Left ventricle myocardium superior (tissue), 1 donor: ENCODE results near the gene CDC123. TPM values are rescaled to one million over a fixed set of nuclear protein-coding genes. Genes with fewer than 3 reads are reported as not detected.
"Not testable (repeated sequence)": the region's sequence is repeated elsewhere in the genome, so short reads cannot be mapped to it uniquely, and the experiment has no call there.

Source experiments
- ATAC-seq: fragments of 200-7000 bp; cut with Tn5 transposase; one replicate; pipeline ENCODE4 v1.9.1; 2020; ENCODE audit warnings: mild to moderate bottlenecking, moderate library complexity
- DNase-seq: peaks from one replicate; pipeline ENCODE4 v3.0.0-alpha.2; 2020
- intact Hi-C: fragments of 100-400 bp; cut with micrococcal nuclease; formaldehyde crosslinking; loops from one replicate; pipeline ENCODE4 v1.11.0; 2022
- long read RNA-seq: library from polyadenylated mRNA; unstranded; transcript quantifications from one replicate; pipeline ENCODE4 v2.0.0, GENCODE V29; 2021
- total RNA-seq: library from RNA; stranded (reverse); fragmentation: NEBNext Ultra II Directional; extraction: Animal tissue kit (Norgen Biotek cat#: 25700); gene quantifications from one replicate; pipeline ENCODE4 v1.2.1, GENCODE V29; 2021
- donor health status: DM: no; HTN: yes; CAD: no; lungs with severe emphysema.

The CDC123 gene, protein sequence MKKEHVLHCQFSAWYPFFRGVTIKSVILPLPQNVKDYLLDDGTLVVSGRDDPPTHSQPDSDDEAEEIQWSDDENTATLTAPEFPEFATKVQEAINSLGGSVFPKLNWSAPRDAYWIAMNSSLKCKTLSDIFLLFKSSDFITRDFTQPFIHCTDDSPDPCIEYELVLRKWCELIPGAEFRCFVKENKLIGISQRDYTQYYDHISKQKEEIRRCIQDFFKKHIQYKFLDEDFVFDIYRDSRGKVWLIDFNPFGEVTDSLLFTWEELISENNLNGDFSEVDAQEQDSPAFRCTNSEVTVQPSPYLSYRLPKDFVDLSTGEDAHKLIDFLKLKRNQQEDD
- total RNA-seq, result 54.8 TPM
- long read RNA-seq, transcript CDC123-201 (13 exons, 1,542 nt), result major isoform, 57 of 75 reads
- long read RNA-seq, partial matches to known transcripts, result 3 of 75 reads
- long read RNA-seq, other reads (novel, unspliced or antisense), result 14 of 75 reads

DNA sequence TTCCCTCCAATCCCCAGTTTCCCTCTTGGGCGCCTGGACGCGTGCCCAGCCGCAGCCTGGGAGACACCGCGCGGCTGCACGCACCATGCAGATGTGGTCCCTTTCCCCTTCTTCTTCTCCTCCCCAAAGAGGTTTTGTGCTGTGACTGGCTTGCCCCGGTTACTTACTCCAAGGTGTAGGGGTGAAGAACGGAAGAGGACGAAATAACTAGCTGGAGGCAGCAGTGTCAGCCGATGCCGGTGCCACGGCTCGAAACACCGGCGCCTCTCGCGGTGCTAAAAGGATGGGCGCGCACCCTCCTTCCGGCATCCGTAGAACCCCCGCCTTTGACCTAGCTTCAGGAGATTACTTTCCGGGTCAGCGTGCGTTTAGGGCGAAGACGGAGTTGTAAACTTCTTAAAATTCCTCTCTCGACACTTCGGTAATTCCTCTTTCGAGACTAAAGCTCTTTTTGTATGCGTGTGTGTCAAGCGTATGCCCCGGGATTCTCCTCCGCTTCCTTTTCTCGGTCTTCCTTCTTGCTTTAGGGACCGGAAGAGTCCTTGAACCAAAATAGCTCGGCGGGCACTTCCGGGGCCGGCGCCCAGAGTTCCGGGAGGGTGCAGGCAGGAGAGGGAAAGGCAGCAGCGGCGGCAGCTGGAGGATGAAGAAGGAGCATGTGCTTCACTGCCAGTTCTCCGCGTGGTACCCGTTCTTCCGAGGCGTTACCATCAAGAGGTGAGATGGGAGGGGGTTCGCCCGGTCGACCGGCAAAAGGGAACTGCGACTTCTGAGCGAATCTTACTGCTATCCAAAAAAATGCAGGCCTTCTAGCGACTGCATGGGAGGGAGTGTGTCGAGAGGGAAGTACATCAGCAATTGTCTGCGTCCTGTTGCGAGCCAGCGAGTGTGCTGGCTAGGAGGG is at the start of gene CDC123, which contains the start of gene NUDT5:
Gene CDC123 (plus strand): TSS at position 586 of the 904 bp plus-strand sequence. CDS start 58 bp downstream, at position 644.
Gene NUDT5 (minus strand): TSS at position 289 of the 904 bp plus-strand sequence. CDS start 9,600 bp downstream, outside the sequence.
- intact Hi-C loops, result no loop called here
- ATAC-seq (peak; percentile 98), DNase-seq (peak; percentile 90)

DNA sequence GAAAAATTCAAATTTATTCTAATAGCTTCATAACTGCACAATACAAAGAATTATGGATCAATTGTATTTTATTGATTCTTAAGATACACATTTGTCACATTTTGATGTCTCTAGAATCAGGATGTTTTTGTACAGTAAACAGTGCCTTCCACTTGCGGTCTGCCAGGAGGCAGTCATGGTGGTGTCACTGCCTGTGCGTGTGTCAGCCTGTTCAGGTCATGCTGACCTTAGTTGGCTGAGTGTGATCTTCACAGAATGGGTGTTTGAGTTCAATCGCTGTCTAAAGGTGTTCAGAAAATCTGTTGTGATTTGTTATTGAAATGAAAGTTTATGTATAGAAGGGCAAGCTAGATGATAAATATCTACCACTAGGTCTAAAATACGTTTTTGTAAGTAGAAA is 45.8 kb upstream of the CDC123 start:
- DNase-seq (no peak), ATAC-seq (no peak)
- intact Hi-C loops, result no loop called here

DNA sequence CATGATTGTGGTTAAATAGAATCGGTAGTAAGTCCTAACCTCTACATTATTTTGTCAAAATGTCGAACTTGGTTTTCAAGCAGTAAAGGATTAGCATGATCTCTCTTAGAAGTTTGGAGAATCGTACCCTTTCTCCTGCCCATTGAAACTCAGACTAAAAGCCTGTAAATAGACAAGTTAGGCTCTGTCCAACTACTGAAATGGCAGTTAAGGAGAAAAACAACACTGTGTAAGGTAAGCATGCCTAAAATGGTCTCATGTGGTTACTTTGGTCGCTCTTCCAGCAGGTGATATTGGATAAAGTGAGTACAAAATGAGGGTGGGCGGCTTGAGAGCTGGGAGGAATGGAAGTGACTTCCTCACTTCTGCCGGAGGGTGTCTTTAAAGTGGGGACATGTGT is 41.5 kb upstream of the CDC123 start:
- no peak for DNase-seq
- intact Hi-C loops, result no loop called here
- ATAC-seq, result no peak

DNA sequence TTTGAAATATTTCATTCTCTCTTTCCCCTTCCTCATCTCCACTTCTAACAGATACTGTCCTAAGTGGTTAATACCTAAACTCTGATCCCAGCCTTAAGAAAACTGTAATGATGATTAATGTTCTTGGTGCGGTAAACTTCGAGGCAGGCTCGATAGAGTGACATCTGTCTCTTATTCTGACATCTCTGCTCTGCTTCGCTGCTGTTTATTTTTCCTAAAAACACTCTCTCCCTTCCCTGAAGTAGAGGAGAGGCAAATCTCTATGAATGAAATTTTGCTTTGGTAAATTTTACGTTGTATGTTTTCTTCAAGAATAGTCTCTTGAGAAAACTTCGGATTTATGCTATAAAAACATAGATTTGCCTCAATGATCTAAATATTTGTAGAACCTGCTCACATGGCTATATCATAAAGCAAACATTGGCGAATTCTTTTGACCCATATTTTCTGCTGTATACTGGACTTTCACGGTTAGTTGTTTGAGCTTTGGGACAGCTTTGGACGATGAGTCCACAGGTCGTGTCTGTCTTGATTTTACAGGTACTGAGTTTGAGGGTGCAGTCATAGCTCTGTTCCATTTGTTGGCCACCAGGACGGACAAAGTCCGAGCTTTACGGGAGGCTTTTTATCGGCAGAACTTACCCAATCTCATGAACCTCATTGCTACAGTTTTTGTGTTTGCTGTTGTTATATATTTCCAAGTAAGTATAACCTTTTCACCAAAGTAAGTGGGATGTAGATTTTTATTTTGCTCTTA is 39.4 kb upstream of the CDC123 start:
- intact Hi-C loops, result no loop called here
- ATAC-seq (no peak), DNase-seq (no peak)

DNA sequence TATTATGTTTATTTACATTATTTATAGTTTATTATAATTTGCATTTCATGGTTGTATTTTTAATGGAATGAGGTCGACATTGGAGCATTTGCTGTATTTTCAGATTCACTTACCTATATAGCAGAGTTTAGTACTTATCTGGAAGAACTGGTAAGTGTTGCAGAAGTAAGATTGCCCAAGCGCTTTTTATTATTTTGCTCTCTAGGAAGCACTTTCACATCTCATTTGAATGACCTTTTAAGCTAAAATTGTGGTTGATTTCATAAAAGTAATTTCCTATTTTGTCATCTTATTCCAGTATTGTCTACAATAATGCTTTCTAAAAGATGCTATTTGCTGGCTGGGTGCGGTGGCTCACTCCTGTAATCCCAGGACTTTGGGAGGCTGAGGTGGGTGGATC is 37.9 kb upstream of the CDC123 start:
- intact Hi-C loops, result no loop called here
- no peak for ATAC-seq
- no peak for DNase-seq

DNA sequence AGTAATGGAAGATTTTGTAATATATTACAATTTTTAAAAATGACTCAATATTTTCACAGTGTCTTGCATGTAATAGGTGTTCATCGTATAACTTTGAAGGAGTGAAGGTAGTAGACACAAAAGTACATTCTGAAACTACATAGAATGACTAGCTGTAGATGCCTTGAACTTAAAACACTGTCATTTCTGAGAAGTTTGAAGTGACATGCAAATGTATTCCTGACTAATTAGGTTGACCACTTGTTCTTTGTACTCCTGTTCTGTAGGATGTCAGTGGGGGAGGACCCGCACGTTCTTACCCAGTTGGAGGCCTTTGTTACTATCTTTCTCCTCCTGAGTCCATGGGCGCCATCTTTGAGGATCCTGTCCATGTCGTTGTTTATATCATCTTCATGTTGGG is 35.3 kb upstream of the CDC123 start:
- ATAC-seq (no peak), DNase-seq (no peak)
- intact Hi-C loops, result no loop called here

DNA sequence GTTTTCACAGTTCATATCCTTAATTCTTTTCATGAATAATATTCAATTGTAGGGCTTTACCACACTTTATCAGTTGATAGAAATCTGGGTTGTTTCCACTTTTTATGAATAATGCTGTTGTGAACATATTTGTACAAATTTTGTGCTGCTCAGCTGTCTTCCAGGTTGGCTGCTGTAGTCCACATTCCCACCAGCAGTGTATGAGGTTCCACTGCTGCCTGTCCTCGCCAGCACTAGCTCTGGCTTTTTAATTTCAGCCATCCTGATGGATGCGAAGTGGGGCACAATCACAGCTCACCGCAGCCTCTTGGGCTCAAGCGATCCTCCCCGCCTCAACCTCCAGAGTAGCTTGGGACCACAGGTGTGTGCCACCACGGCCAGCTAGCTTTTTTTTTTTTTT is 33.1 kb upstream of the CDC123 start:
- ATAC-seq, result no peak
- intact Hi-C loops, result no loop called here
- no peak for DNase-seq

DNA sequence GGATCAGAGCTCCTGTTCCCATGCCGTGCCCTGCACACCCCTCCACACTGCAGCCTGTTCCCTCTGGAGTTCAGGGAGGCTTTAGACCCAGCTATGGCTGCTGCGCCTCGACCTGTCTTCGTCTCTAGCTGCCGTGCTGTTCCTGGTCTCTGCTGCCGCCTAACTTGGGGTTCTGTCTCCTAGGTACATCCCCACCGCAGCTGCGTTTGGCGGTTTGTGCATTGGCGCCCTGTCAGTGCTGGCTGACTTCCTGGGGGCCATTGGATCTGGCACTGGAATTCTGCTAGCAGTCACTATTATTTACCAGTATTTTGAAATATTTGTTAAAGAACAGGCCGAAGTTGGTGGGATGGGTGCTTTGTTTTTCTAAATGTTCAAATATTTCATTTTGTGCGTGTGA is 31.9 kb upstream of the CDC123 start:
- DNase-seq (no peak), ATAC-seq (no peak)
- intact Hi-C loops, result no loop called here

DNA sequence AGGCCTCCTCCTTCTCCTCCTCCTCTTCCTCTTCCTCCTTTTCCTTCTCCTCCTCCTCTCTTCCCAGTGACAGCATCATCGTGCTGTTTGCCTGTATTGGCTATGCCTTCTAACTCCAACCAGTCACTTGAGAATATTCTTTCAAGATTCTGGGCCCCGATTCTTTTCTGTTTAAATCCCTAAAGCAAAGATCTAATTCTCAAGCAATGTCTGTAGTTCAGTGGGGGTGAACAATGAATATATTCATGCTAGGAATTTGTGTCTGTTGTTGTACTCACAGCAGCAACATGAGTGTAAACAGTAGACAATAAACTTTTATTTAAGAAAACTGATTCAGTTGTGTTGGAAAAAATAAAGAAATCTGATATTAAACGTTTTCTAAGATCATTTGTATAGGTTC is 31.0 kb upstream of the CDC123 start:
- DNase-seq, result no peak
- no peak for ATAC-seq
- intact Hi-C loops, result no loop called here

DNA sequence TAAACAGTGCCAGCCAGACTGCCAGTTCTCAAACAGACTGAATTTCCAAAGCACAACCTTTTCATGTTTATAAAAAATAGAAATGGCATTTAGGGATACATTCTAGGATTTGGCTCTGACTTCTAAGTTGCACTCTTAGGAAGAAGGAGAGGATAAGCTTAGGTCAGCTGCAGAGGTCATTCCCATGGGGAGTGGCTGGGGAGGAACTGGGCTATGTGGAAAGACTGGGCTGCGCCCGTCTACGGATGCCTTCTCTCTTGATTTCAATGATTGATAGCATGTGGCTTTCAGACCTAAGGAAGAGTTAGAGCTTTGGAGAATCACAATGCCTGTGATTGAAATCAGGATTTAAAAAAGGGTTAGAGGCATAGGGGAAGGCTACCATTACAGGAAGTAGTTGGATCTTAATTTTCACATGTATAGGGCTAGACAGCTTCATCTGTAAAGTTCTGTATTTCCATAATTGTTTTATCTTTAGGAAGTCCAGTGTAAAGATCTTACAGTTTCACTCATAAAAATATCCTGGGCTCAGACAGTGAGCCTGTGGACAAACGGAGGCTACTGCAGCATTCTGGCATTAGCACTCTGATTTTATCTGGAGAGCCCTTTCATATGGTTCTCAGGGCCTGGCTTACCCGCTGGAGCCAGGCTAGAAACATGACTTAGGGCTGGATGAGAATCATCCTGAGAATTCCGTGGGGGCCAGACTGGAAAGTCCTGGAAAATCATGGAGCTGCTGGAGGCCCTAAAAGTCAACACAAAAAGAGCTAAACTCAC is 29.8 kb upstream of the CDC123 start:
- DNase-seq, result no peak
- ATAC-seq, result no peak
- intact Hi-C loops, result no loop called here

DNA sequence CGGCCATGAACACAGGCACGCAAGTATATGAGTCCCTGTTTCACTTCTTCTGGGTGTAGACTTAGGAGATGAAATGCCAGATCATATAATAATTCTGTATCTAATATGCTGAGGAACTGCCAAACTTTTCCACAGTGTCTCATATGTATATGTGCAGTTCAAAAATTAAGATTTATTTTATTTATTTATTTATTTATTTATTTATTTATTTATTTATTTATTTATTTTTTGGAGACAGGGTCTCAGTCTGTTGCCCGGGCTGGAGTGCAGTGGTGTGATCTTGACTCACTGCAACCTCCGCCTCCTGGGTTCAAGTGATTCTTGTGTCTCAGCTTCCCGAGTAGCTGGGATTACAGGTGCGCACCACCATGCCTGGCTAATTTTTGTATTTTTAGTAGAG is 24.5 kb upstream of the CDC123 start:
- DNase-seq, ATAC-seq, intact Hi-C loops: not testable (repeated sequence)

DNA sequence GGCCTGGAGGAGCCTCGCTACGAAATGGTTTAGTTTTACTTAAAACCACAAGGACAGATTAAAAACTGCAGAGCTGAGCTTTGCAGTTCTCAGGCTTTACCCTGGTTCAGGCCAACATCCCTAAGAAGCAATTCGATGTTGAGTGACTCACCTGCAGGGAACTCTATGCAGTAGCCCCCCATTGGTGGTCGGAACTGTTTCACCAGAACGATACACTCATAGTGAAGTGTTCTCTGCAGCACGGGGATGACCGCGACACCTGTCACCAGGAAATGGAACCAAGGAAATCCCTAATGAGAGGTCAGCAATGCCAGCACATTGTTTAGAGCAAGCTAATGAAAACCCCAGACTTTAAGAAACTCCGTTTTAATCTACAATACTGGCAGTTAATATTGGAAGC is 18.3 kb upstream of the CDC123 start:
- ATAC-seq (no peak), DNase-seq (no peak)
- intact Hi-C loops, result no loop called here

DNA sequence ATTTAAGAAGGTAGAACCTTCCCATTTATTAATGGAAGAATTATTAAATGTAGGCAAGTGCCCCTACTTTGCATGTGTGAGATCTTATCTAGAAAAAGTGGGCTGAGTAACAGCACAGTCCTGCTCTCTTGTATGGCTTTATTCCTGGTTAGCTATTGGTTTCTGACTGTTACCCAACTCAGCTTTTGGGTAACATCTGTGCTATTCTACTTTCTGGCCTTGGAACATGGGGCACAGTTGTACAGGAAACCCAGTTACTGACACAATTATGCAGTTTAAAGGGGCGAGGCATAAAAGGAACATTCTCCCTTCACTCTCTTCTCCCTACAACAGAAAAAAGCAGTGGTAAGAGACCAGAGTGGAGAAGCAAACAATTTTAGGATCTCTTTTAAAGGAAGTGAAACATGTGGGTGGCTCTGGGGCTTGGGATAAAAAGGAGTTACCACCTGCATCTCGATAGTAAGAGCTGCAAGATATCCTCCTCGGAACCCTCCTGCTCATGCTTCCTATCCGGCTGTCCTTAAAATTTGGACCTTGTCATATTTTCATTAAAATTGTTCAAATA is 16.3 kb upstream of the CDC123 start:
- no peak for DNase-seq
- intact Hi-C loops, result no loop called here
- no peak for ATAC-seq

DNA sequence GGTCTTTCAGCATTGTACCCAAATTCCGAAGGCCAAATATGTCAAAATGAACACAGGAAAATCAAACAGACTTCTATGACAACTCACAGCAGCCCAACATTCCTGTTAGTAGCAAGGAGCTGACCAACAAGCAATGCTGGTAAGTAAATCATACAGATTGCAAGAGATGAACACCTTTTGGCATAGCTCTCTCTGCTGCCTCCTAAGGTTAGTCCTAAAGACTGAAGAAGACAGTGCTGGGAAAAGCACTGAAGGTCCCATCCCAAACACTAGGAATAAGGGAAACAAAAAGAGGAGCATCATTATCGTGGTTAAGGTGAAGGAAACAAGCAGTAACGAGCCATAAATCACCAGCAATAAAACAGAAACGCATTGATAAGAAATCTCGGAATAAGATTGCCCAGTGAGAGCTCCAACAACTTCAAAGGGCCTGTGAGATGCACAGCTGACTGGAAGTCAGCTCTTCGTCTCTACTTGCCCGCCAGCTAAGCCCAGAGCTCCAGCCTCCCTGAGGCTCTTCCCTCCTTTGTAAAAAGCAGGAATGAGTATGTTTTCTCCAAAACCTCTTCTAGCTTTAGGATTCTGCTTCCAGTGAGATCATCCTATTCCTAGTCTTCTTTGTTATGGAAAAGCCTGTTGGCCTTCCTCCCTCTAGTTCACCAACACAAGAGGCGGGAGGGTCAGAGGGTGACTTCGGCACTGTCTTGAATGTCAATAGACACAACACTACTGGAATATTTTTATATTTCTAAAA is 15.6 kb upstream of the CDC123 start:
- intact Hi-C loops, result no loop called here
- DNase-seq, result no peak
- ATAC-seq, result no peak

DNA sequence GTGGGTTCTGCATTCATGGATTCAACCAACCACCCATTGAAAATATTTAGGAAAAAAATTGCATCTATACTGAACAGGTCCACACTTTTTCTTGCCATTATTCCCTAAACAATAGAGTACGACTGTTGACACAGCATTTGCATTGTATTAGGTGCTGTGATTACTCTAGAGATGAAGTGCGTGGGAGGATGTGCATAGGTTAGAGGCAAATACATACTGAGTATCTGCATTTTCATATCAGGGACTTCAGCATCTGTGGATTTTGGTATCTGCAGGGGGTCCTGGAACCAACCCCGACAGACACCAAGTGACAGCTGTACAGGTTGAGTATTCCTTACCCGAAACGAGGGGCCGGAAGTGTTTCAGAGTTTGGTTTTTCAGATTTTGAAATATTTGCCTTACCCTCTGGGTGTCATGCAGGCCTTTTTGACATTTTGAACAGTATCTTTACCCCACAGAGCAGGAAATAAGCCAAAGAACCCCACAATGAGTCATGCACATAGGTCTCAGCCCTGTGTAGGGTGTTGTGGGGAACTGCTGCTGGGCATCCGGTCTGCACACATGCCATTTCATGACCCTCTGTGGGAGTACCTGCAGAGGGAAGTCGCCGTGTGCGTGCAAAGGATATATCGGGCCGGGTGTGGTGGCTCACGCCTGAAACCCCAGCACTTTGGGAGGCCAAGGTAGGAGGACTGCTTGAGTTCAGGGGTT is 14.8 kb upstream of the CDC123 start:
- intact Hi-C loops, result no loop called here
- ATAC-seq (peak; percentile 30), DNase-seq (peak; percentile 34)

DNA sequence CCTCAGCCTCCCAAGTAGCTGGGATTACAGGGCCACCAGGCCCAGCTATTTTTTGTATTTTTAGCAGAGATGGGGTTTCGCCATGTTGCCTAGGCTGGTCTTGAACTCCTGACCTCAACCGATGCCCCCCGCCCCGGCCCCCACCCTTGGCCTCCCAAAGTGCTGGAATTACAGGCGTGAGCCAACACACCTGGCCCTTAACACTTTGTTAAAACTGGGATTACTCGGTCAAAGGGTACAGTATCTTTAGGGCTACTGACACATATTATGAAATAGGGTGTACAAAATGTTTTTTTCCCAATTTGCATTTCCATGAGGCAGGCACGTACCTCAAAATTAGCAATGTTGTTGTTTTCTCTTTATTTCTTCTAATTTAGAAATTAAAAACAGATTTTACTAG is 11.8 kb upstream of the CDC123 start:
- intact Hi-C loops, result no loop called here
- ATAC-seq, result no peak

DNA sequence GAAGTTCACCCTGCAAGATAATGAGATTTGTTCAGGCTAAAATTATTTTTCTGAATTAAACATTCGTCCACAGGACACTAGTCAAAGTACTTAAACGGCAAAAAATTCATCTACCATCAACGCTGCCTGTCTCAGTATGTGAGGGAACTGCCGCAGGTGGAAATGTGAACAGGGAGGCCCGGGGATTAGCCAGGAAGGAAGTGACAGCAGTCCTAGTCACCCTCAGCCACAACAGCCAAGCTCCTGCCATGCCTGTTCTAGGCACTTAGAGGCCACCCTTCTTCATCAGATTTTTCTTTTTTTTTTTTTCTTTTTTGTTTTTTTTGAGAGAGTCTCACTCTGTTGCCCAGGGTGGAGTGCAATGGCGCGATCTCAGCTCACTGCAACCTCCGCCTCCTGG is 9.7 kb upstream of the CDC123 start:
- DNase-seq, result no peak

More for the DNA sequence above, 11.8 kb upstream of the CDC123 start:
- no peak for DNase-seq

More for the DNA sequence above, 9.7 kb upstream of the CDC123 start:
- ATAC-seq, result no peak
- intact Hi-C loops, result no loop called here
